Psoas muscle (tissue), 8 donors: Measurements from ENCODE around the gene SUPT6H. TPM values are rescaled to one million over a fixed set of nuclear protein-coding genes. Genes with fewer than 3 reads are reported as not detected.
A peak's percentile ranks its signal among the peaks of the same experiment; 100 is the strongest.

Experiments
- ATAC-seq, 4 donors: fragments of 200-7000 bp; cut with Tn5 transposase; one replicate each; pipeline ENCODE4 v1.9.1; 2020; ENCODE audit warnings: moderate library complexity in 3 of 4, mild to moderate bottlenecking in 2 of 4
- DNase-seq, 2 donors: peaks; one replicate each; pipeline ENCODE4 v3.0.0-alpha.2; 2020
- H3K27ac ChIP-seq: fragments of 200-600 bp; one replicate; pipeline ENCODE4 v1.8.0; 2022
- H3K27me3 ChIP-seq, 3 donors: fragments of 200-600 bp in 1 of 3; one replicate each; pipeline versions ENCODE4 v1.6.1 to v1.8.0; 2013 to 2022; ENCODE audit warnings: low read length in 2 of 3, mild to moderate bottlenecking in 2 of 3, moderate library complexity in 1 of 3; ENCODE audit not compliant: insufficient read depth in 3 of 3
- H3K36me3 ChIP-seq, 2 donors: fragments of 200-600 bp in 1 of 2; one replicate each; pipeline versions ENCODE4 v1.6.1 to v1.8.0; 2013 to 2022; ENCODE audit warnings: low read depth in 1 of 2, mild to moderate bottlenecking in 1 of 2, moderate library complexity in 1 of 2; ENCODE audit not compliant: insufficient read depth in 1 of 2
- H3K4me1 ChIP-seq: fragments of 200-600 bp; one replicate; pipeline ENCODE4 v1.8.0; 2022
- H3K4me3 ChIP-seq: fragments of 200-600 bp; one replicate; pipeline ENCODE4 v1.8.0; 2022; ENCODE audit warnings: mild to moderate bottlenecking
- H3K9me3 ChIP-seq: fragments of 200-600 bp; one replicate; pipeline ENCODE4 v1.8.0; 2022
- WGBS, 3 donors: extraction: QIAGEN DNeasy Blood & Tissue Kit; methylation state at CpG; one replicate each; pipeline versions ENCODE4 v1.1.6 to v1.1.7; 2013; 5-methylcytosine and 5-hydroxymethylcytosine counted together
- intact Hi-C, 2 donors: fragments of 100-400 bp; cut with DNase I; formaldehyde crosslinking; loops; one replicate each; pipeline versions ENCODE4 v1.11.0 to v1.14.2; 2022
- polyA plus RNA-seq, 3 donors: library from polyadenylated mRNA; stranded (reverse); fragments of 200-250 nt; gene quantifications; one replicate each; pipeline ENCODE4 v1.2.3, GENCODE V29; 2013
- total RNA-seq, 4 donors: library from RNA; stranded (reverse); fragmentation: NEBNext Ultra II Directional in 2 of 4; extraction: Animal tissue kit (Norgen Biotek cat#: 25700) in 2 of 4; gene quantifications; one replicate each; pipeline versions ENCODE4 v1.2.1 to v1.2.4, GENCODE V29; 2021 to 2023
- TF ChIP-seq, protein P1 (sequence below): fragments of 200-600 bp; IDR thresholded peaks from one replicate; pipeline ENCODE4 v1.8.0; 2022; ENCODE audit warnings: antibody characterized with exemption
- donor health status: healthy with polysubstance abuse.
- donor health status: DM: no; HTN: no; CAD: no; lungs with moderate emphysema.
- donor health status: Bipolar disorder and iron deficiency.
- donor health status: healthy.
- donor health status: DM: yes; HTN: yes; CAD: no.
- donor health status: DM: no; HTN: no; CAD: no.
- donor health status: DM: no; HTN: no; CAD: no.
- donor health status: DM: yes; HTN: yes; CAD: no.

Gene SUPT6H
- total and polyA plus RNA-seq, 7 donors, result 28.6 to 77.4 (median 67.0) TPM

DNA sequence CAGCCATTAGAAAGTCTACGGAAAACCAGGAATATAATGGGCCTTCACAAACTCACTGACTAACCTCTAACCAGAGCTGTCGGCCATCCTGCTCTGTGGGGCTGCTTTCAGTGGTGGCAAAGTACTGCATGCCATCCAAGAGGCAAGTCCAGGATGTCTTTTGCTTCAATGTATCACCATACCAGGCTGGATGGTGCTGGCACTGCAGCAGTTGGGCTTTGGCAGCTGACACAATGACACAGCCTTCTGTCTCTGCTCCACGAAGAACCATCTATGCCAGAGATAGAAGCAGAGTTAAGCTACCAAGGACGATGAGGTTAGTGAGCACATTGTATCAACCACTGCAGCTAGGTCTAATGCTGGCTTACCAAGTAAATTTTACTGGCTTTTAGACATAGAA is 38.3 kb upstream of the SUPT6H start:
- Histone ChIP-seq H3K36me3 (peaks cover 30 to 96% of the 10 kb centered on the region in 2 donors), H3K27ac (peak overlapping the region; percentile 69), H3K4me1 (no peaks in the 10 kb centered on the region), H3K27me3 (no peaks in the 10 kb centered on the region), H3K9me3 (no peaks in the 10 kb centered on the region), H3K4me3 (no peak overlapping the region)
- TF ChIP-seq, protein P1, sequence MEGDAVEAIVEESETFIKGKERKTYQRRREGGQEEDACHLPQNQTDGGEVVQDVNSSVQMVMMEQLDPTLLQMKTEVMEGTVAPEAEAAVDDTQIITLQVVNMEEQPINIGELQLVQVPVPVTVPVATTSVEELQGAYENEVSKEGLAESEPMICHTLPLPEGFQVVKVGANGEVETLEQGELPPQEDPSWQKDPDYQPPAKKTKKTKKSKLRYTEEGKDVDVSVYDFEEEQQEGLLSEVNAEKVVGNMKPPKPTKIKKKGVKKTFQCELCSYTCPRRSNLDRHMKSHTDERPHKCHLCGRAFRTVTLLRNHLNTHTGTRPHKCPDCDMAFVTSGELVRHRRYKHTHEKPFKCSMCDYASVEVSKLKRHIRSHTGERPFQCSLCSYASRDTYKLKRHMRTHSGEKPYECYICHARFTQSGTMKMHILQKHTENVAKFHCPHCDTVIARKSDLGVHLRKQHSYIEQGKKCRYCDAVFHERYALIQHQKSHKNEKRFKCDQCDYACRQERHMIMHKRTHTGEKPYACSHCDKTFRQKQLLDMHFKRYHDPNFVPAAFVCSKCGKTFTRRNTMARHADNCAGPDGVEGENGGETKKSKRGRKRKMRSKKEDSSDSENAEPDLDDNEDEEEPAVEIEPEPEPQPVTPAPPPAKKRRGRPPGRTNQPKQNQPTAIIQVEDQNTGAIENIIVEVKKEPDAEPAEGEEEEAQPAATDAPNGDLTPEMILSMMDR, result no peak
- DNase-seq, result peak in 1 of 2 donors; percentile 67
- intact Hi-C loops, result no loop called here
- WGBS, 3 donors, result 42 to 60% (median 50%) methylated on average over 4 of the region's 4 CpGs
- ATAC-seq, result peak; percentile 83 to 94 (median 92)

DNA sequence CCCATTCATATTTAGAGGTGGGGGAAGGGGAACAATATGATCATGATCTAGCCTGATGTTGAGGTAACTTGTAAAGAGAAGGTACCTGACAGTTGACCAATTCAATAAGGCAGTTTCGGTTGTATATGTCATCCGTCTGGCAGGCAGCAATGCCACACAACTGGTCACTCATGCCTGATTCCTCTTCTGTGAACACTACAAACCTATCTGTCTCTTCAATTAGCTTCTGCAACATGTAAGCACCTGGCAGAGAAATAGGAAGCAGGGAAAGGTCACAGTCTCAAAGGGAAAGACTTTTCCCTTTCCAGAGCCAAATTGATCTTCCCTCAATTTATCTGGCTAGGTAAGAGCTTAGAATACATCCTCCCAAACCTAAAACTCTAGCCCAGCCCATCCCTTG is 37.9 kb upstream of the SUPT6H start:
- Histone ChIP-seq H3K4me3 (no peak overlapping the region), H3K36me3 (peaks cover 30 to 96% of the 10 kb centered on the region in 2 donors), H3K27me3 (no peaks in the 10 kb centered on the region), H3K27ac (peak overlapping the region; percentile 69), H3K4me1 (no peaks in the 10 kb centered on the region), H3K9me3 (no peaks in the 10 kb centered on the region)
- DNase-seq (no peak), ATAC-seq (peak in 3 of 4 donors; percentile 20 to 25 (median 22))
- TF ChIP-seq, protein P1, result no peak
- intact Hi-C loops, result no loop called here
- WGBS, 3 donors, result 61 to 80% (median 71%) methylated on average over 2 of the region's 2 CpGs

DNA sequence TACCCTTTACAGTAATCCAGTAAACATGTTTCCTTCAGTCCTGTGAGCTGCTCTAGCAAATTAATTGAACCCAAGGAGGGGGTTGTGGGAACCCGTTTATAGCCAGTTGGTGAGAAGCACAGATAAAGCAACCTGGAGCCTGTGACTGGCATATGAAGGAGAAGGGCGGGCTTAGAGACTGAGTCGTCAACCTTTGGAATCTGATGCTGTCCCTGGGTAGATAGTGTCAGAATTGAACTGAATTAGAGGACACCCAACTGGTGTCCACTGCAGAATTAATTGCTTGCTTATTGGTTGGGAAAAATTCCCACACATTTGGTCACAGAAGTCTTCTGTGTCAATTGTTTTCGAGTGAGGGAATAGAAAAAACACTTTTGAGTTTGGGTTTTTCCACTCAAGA is 35.2 kb upstream of the SUPT6H start:
- Histone ChIP-seq H3K27me3 (no peaks in the 10 kb centered on the region), H3K4me1 (no peaks in the 10 kb centered on the region), H3K27ac (no peak overlapping the region), H3K36me3 (peaks cover 21 to 96% of the 10 kb centered on the region in 2 donors), H3K9me3 (no peaks in the 10 kb centered on the region), H3K4me3 (no peak overlapping the region)
- TF ChIP-seq, protein P1, result no peak
- ATAC-seq, result no peak
- WGBS, 3 donors, result 78 to 89% (median 89%) methylated on average over 4 of the region's 4 CpGs
- intact Hi-C loops, result no loop called here
- DNase-seq, result no peak

DNA sequence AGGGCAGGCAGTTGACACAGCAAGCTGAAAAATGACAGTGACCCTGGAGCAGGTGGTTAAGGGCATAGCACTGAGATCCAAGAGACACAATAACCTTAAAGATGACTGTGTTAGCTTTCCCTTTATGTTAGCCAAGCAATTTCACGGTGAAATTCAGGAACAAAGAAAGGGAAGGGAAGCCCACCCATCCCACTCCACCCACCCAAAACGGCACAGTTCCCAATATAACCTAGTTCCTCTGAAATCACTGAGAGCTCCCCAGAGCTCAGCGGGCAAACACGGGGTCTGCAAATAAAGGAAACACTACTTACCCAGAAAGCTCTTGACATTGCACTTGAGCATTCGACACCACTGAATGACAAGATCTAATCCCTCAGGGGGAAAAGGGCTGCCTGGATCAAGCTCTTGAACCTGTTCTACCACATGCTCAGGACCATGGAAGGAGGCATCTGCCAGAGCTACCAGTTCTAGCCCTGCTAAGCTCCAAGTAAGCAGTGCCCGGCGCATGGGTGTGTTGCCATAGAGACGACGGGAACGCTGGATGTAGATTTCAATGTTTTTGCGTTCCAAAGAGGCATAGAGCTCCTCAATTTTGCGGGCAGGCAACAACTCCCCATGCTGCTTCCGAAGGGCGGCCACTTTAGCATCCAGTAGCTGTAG is 27.7 kb upstream of the SUPT6H start:
- 85 to 89% (median 86%) methylated on average over 14 of the region's 14 CpGs for WGBS, 3 donors
- no peak for ATAC-seq
- TF ChIP-seq, protein P1, result no peak

DNA sequence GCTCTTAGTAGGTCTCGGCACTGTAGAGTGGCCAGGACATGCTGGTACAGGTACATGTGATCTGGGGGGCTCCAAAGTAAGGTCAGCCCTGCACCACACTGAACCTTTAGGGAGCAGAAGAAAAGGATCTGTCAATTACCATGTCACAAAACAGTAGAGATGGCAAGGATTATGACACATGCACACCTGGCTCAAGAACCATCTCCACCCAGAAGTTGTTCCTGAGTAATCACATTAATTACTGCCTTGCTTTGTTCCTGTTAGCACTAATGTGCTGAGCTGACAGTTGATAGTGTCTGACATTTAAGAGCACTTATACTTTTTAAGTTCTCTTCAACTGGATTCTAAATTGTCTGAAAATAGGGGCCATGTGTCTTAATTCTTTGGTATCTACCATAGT is 26.5 kb upstream of the SUPT6H start:
- no peaks in the 10 kb centered on the region for H3K4me1 ChIP-seq
- H3K36me3 ChIP-seq, result peaks cover 44 to 100% of the 10 kb centered on the region in 2 donors
- no peak overlapping the region for H3K4me3 ChIP-seq
- H3K27ac ChIP-seq, result no peak overlapping the region
- intact Hi-C loops, result no loop called here
- no peak for ATAC-seq
- no peak for DNase-seq
- no peaks in the 10 kb centered on the region for H3K27me3 ChIP-seq
- TF ChIP-seq, protein P1, result no peak
- WGBS, 3 donors, result 88 to 100% (median 93%) methylated on average over 1 of the region's 1 CpG
- H3K9me3 ChIP-seq, result no peaks in the 10 kb centered on the region

More for the DNA sequence above, 27.7 kb upstream of the SUPT6H start:
- intact Hi-C loops, result no loop called here
- no peak overlapping the region for H3K27ac ChIP-seq
- H3K36me3 ChIP-seq, result peaks cover 41 to 100% of the 10 kb centered on the region in 2 donors
- no peaks in the 10 kb centered on the region for H3K4me1 ChIP-seq
- H3K27me3 ChIP-seq, result no peaks in the 10 kb centered on the region
- no peaks in the 10 kb centered on the region for H3K9me3 ChIP-seq
- no peak for DNase-seq
- H3K4me3 ChIP-seq, result no peak overlapping the region
